Endothelial cell (in vitro differentiated cells): ENCODE data around the gene A1BG. TPM values are rescaled to one million over a fixed set of nuclear protein-coding genes. Genes with fewer than 3 reads are reported as not detected.

Experiments used
- DNase-seq: peaks from one replicate; pipeline ENCODE4 v3.0.0; 2021; ENCODE audit warnings: low spot score
- H3K27ac Mint-ChIP-seq: one replicate; pipeline ENCODE4 v1.8.0; 2021; ENCODE audit warnings: mixed read lengths, inconsistent platforms; ENCODE audit not compliant: unreplicated experiment
- H3K27me3 Mint-ChIP-seq: one replicate; pipeline ENCODE4 v1.8.0; 2021; ENCODE audit warnings: mild to moderate bottlenecking, moderate library complexity, mixed read lengths, inconsistent platforms; ENCODE audit not compliant: unreplicated experiment
- H3K36me3 Mint-ChIP-seq: one replicate; pipeline ENCODE4 v1.8.0; 2021; ENCODE audit warnings: mild to moderate bottlenecking, low read depth, mixed read lengths, inconsistent platforms; ENCODE audit not compliant: unreplicated experiment
- H3K4me1 Mint-ChIP-seq: one replicate; pipeline ENCODE4 v1.8.0; 2021; ENCODE audit warnings: mild to moderate bottlenecking, mixed read lengths, inconsistent platforms; ENCODE audit not compliant: unreplicated experiment
- H3K4me3 Mint-ChIP-seq: one replicate; pipeline ENCODE4 v1.8.0; 2021; ENCODE audit warnings: mild to moderate bottlenecking, mixed read lengths, inconsistent platforms; ENCODE audit not compliant: unreplicated experiment
- H3K9me3 Mint-ChIP-seq: one replicate; pipeline ENCODE4 v1.8.0; 2021; ENCODE audit warnings: mixed read lengths, inconsistent platforms; ENCODE audit not compliant: unreplicated experiment
- CTCF ChIP-seq: fragments of 200-600 bp; sonication (generic); IDR thresholded peaks from one replicate; pipeline ENCODE4 v1.5.0; 2021; ENCODE audit warnings: antibody characterized with exemption; ENCODE audit not compliant: unreplicated experiment
- total RNA-seq: library from RNA; stranded (reverse); fragmentation: NEBNext Ultra II Directional; extraction: Animal tissue kit (Norgen Biotek cat#: 25700); gene quantifications from one replicate; pipeline ENCODE4 v1.2.1, GENCODE V29; 2021; ENCODE audit not compliant: unreplicated experiment

A1BG gene
- total RNA-seq, 1 donor from 2014 or later = 41.9 TPM

- peak; percentile 91 for DNase-seq
- Mint-ChIP-seq H3K36me3 (peaks cover 39% of the 10 kb centered on the region), H3K4me3 (peak within 1 kb of the TSS; percentile 100)
Measured at GRCh38 chr19:58305065-58305931, 48.0 kb downstream of the A1BG start, which contains the start of gene ERVK3-1. Gene ERVK3-1 (plus strand): TSS chr19:58305377. CDS start chr19:58312169, 6,792 bp downstream.

GRCh38 chr19:58304748-58305064 lies 48.6 kb downstream of the A1BG start:
- TF ChIP-seq CTCF = no peak
- Mint-ChIP-seq H3K4me1 (peaks cover 23% of the 10 kb centered on the region), H3K4me3 (peak overlapping the region; percentile 100), H3K9me3 (no peaks in the 10 kb centered on the region), H3K27me3 (peaks cover 11% of the 10 kb centered on the region), H3K36me3 (peaks cover 43% of the 10 kb centered on the region), H3K27ac (peak overlapping the region; percentile 100)
- no peak for DNase-seq

More at GRCh38 chr19:58305065-58305931, 48.0 kb downstream of the A1BG start, which contains the start of gene ERVK3-1:
- peaks cover 26% of the 10 kb centered on the region for H3K4me1 Mint-ChIP-seq
- H3K27ac Mint-ChIP-seq = peak within 1 kb of the TSS; percentile 100
- no peaks in the 10 kb centered on the region for H3K9me3 Mint-ChIP-seq
- H3K27me3 Mint-ChIP-seq = peaks cover 11% of the 10 kb centered on the region
- no peak for TF ChIP-seq CTCF

- DNase-seq = no peak
- TF ChIP-seq CTCF = no peak
- Mint-ChIP-seq H3K4me3 (peak overlapping the region; percentile 100), H3K36me3 (peaks cover 45% of the 10 kb centered on the region), H3K27me3 (peaks cover 11% of the 10 kb centered on the region), H3K27ac (peak overlapping the region; percentile 100), H3K9me3 (no peaks in the 10 kb centered on the region), H3K4me1 (peaks cover 23% of the 10 kb centered on the region)
Measured at GRCh38 chr19:58304255-58304654, 49.0 kb downstream of the A1BG start.

GRCh38 chr19:58300620-58301019 lies 52.7 kb downstream of the A1BG start:
- no peak for DNase-seq
- Mint-ChIP-seq H3K27me3 (peaks cover 9% of the 10 kb centered on the region), H3K36me3 (peaks cover 33% of the 10 kb centered on the region), H3K9me3 (no peaks in the 10 kb centered on the region), H3K27ac (no peak overlapping the region), H3K4me1 (peaks cover 10% of the 10 kb centered on the region), H3K4me3 (peak overlapping the region; percentile 65)
- TF ChIP-seq CTCF = no peak

GRCh38 chr19:58296104-58296503 lies 57.2 kb downstream of the A1BG start:
- no peaks in the 10 kb centered on the region for H3K9me3 Mint-ChIP-seq

More at GRCh38 chr19:58296104-58296503, 57.2 kb downstream of the A1BG start:
- H3K27me3 Mint-ChIP-seq = no peaks in the 10 kb centered on the region
- H3K4me3 Mint-ChIP-seq = peak overlapping the region; percentile 57
- TF ChIP-seq CTCF = no peak
- peaks cover 63% of the 10 kb centered on the region for H3K36me3 Mint-ChIP-seq
- no peak overlapping the region for H3K27ac Mint-ChIP-seq
- no peaks in the 10 kb centered on the region for H3K4me1 Mint-ChIP-seq
- no peak for DNase-seq
